IMR-90 (cell line): ENCODE data around the gene L3MBTL3. TPM values are rescaled to one million over a fixed set of nuclear protein-coding genes. Genes with fewer than 3 reads are reported as not detected.

Experiments
- ATAC-seq: fragments of 200-7000 bp; cut with Tn5 transposase; 2 replicates; pipeline ENCODE4 v1.9.1; 2020; ENCODE audit warnings: low read depth, mild to moderate bottlenecking, moderate library complexity
- BruUV-seq: library from RNA; stranded (reverse); fragments of 400-500 nt; replicated peaks from 2 replicates; lab custom pipeline; 2021; lab: Mats Ljungman, UMichigan
- CTCF ChIA-PET: fragments of 300-600 bp; formaldehyde crosslinking; extraction: SDS; loops from one replicate; lab custom pipeline; 2021; ENCODE audit warnings: antibody characterized with exemption; lab: Yijun Ruan, JAX
- POLR2A ChIA-PET: fragments of 300-600 bp; sonication (Branson Sonifier 250); formaldehyde crosslinking; loops from one replicate; lab custom pipeline; 2022; ENCODE audit warnings: antibody characterized with exemption; ENCODE audit not compliant: unreplicated experiment; lab: Charles Lee
- DNase-seq: peaks from one replicate; pipeline ENCODE4 v3.0.0; 2013
- H2AFZ ChIP-seq: replicated peaks from 2 replicates; pipeline ENCODE3; 2013; ENCODE audit warnings: low read length, mild to moderate bottlenecking; ENCODE audit not compliant: poor library complexity
- H2AK5ac ChIP-seq: 2 replicates; pipeline ENCODE4 v1.6.1; 2013; ENCODE audit warnings: low read depth, low read length, inconsistent platforms
- H2AK9ac ChIP-seq: replicated peaks from 2 replicates; pipeline ENCODE3; 2013; ENCODE audit warnings: mild to moderate bottlenecking, low read depth, low read length, moderate library complexity; ENCODE audit not compliant: poor library complexity
- H2BK120ac ChIP-seq: 2 replicates; pipeline ENCODE4 v1.6.1; 2013; ENCODE audit warnings: low read depth, low read length, inconsistent platforms
- H2BK15ac ChIP-seq: 3 replicates; pipeline ENCODE4 v1.6.1; 2013; ENCODE audit warnings: low read depth, low read length, inconsistent platforms
- H2BK20ac ChIP-seq: 2 replicates; pipeline ENCODE4 v1.6.1; 2013; ENCODE audit warnings: low read depth, mild to moderate bottlenecking, inconsistent platforms, low read length, moderate library complexity
- H2BK5ac ChIP-seq: 2 replicates; pipeline ENCODE4 v1.6.1; 2013; ENCODE audit warnings: mild to moderate bottlenecking, low read depth, low read length, inconsistent platforms; ENCODE audit not compliant: poor library complexity, severe bottlenecking
- H3K14ac ChIP-seq: replicated peaks from 2 replicates; pipeline ENCODE4 v1.6.1; 2013; ENCODE audit warnings: low read depth, low read length, inconsistent platforms
- H3K18ac ChIP-seq: 2 replicates; pipeline ENCODE4 v1.6.1; 2013; ENCODE audit warnings: low read depth, low read length, control low read depth
- H3K23ac ChIP-seq: 2 replicates; pipeline ENCODE4 v1.6.1; 2013; ENCODE audit warnings: low read depth, low read length, inconsistent platforms
- H3K27ac ChIP-seq: 2 replicates; pipeline ENCODE4 v1.5.1; 2013; ENCODE audit warnings: mild to moderate bottlenecking, control low read depth, low read length; ENCODE audit not compliant: insufficient read depth
- H3K27me3 ChIP-seq: 2 replicates; pipeline ENCODE4 v1.6.1; 2013; ENCODE audit warnings: low read length; ENCODE audit not compliant: control insufficient read depth, insufficient read depth
- H3K36me3 ChIP-seq: 2 replicates; pipeline ENCODE4 v1.6.1; 2013; ENCODE audit warnings: low read length, mixed read lengths; ENCODE audit not compliant: control insufficient read depth, insufficient read depth
- H3K4ac ChIP-seq: 2 replicates; pipeline ENCODE4 v1.6.1; 2013; ENCODE audit warnings: low read depth, low read length, inconsistent platforms
- H3K4me1 ChIP-seq: 2 replicates; pipeline ENCODE4 v1.6.1; 2013; ENCODE audit warnings: low read length, mixed read lengths; ENCODE audit not compliant: control insufficient read depth, insufficient read depth
- H3K4me2 ChIP-seq: 2 replicates; pipeline ENCODE4 v1.6.1; 2013; ENCODE audit warnings: low read depth, mild to moderate bottlenecking, control low read depth, low read length, moderate library complexity
- H3K4me3 ChIP-seq: 2 replicates; pipeline ENCODE4 v1.5.1; 2013; ENCODE audit warnings: low read depth, mild to moderate bottlenecking, control low read depth, low read length, moderate library complexity; ENCODE audit not compliant: insufficient read depth
- H3K56ac ChIP-seq: 2 replicates; pipeline ENCODE4 v1.6.1; 2013; ENCODE audit warnings: low read length, inconsistent platforms; ENCODE audit not compliant: insufficient read depth; ENCODE audit errors: extremely low read depth
- H3K79me1 ChIP-seq, 2 experiments: 2 replicates each; pipeline ENCODE4 v1.6.1; 2013; ENCODE audit warnings: low read length in 2 of 2, inconsistent platforms in 1 of 2, low read depth in 1 of 2
- H3K9ac ChIP-seq: 2 replicates; pipeline ENCODE4 v1.6.1; 2013; ENCODE audit warnings: low read depth, low read length, control low read depth
- H3K9me1 ChIP-seq: 2 replicates; pipeline ENCODE4 v1.6.1; 2013; ENCODE audit warnings: low read length, inconsistent platforms; ENCODE audit not compliant: insufficient read depth
- H3K9me3 ChIP-seq: 2 replicates; pipeline ENCODE4 v1.6.1; 2013; ENCODE audit warnings: low read length; ENCODE audit not compliant: control insufficient read depth, insufficient read depth
- H4K20me1 ChIP-seq: 2 replicates; pipeline ENCODE4 v1.6.1; 2013; ENCODE audit warnings: low read length, inconsistent platforms; ENCODE audit not compliant: insufficient read depth
- H4K5ac ChIP-seq: 2 replicates; pipeline ENCODE4 v1.6.1; 2013; ENCODE audit warnings: mild to moderate bottlenecking, low read depth, low read length, control low read depth
- H4K8ac ChIP-seq, 2 experiments: 2 replicates each; pipeline ENCODE4 v1.6.1; 2013; ENCODE audit warnings: low read depth in 2 of 2, low read length in 2 of 2, control low read depth in 1 of 2, inconsistent platforms in 1 of 2
- H4K91ac ChIP-seq: 2 replicates; pipeline ENCODE4 v1.6.1; 2013; ENCODE audit warnings: low read depth, low read length, inconsistent platforms; ENCODE audit not compliant: insufficient read depth
- CEBPB ChIP-seq: IDR thresholded peaks from 2 replicates; pipeline ENCODE4 v1.6.1; 2012; ENCODE audit warnings: low read depth, low read length, improper control_type of control experiment
- CHD1 ChIP-seq: IDR thresholded peaks from 2 replicates; pipeline ENCODE4 v1.6.1; 2012; ENCODE audit warnings: low read depth, low read length, improper control_type of control experiment
- MAFK ChIP-seq: IDR thresholded peaks from 2 replicates; pipeline ENCODE4 v1.6.1; 2012; ENCODE audit warnings: low read depth, low read length, improper control_type of control experiment
- MAZ ChIP-seq: IDR thresholded peaks from 2 replicates; pipeline ENCODE4 v1.6.1; 2012; ENCODE audit warnings: low read depth, mild to moderate bottlenecking, low read length, improper control_type of control experiment, moderate library complexity, borderline replicate concordance
- NFE2L2 ChIP-seq: fragments of 150-350 bp; IDR thresholded peaks from 2 replicates; pipeline ENCODE4 v1.6.1; 2016; ENCODE audit warnings: low read depth, mild to moderate bottlenecking, low read length
- SMC3 ChIP-seq: fragments of 150-350 bp; IDR thresholded peaks from 2 replicates; pipeline ENCODE4 v1.6.1; 2016; ENCODE audit warnings: low read depth, mild to moderate bottlenecking, antibody characterized with exemption, low read length, moderate library complexity
- USF2 ChIP-seq: fragments of 150-350 bp; IDR thresholded peaks from 2 replicates; pipeline ENCODE4 v1.6.1; 2017; ENCODE audit warnings: mild to moderate bottlenecking, antibody characterized with exemption, low read length, low read depth
- WGBS, 2 experiments: methylation state at CpG; one replicate each; pipeline versions ENCODE4 v1.1.5 to v1.1.7; 2013; ENCODE audit warnings: missing lambda C conversion rate in 2 of 2; ENCODE audit not compliant: insufficient read length in 1 of 2; ENCODE audit errors: extremely low coverage in 2 of 2; 5-methylcytosine and 5-hydroxymethylcytosine counted together
- dilution Hi-C: fragments of 300-500 bp; cut with HindIII; formaldehyde crosslinking; loops from one replicate; pipeline ENCODE4 v1.14.3; 2018; ENCODE audit warnings: low sequenced_read_pairs; ENCODE audit not compliant: unreplicated experiment
- in situ Hi-C: fragments of 300-500 bp; cut with MboI; formaldehyde crosslinking; loops from 3 replicates; pipeline ENCODE4 v1.14.3; 2019; ENCODE audit warnings: low sequenced_read_pairs, inconsistent platforms, mixed read lengths
- intact Hi-C: fragments of 100-400 bp; cut with micrococcal nuclease; formaldehyde crosslinking; loops from 2 replicates; pipeline ENCODE4 v1.10.0; 2022
- polyA plus RNA-seq, 3 experiments: library from polyadenylated mRNA; depleted of rRNA; stranded (reverse); fragments of >200 nt; gene quantifications; 2 replicates each; pipeline ENCODE4 v1.2.3, GENCODE V29; 2012; ENCODE audit warnings: low replicate concordance in 1 of 3
- total RNA-seq: library from RNA; depleted of rRNA; stranded (reverse); fragments of >200 nt; gene quantifications from 2 replicates; pipeline ENCODE4 v1.2.3, GENCODE V29; 2012
- TF ChIP-seq, protein P1 (sequence below): conservative IDR thresholded peaks from 2 replicates; pipeline ENCODE4 v1.5.1; 2012; ENCODE audit warnings: mild to moderate bottlenecking, low read depth, low read length, improper control_type of control experiment

L3MBTL3 gene
- total and polyA plus RNA-seq, 2 of the 4 experiments (the other 2 are of a cell fraction): 7.2 to 10.9 TPM

GRCh38 chr6:130158056-130158455, 139.7 kb downstream of the L3MBTL3 start:
- DNase-seq (no peak), ATAC-seq (no peak)
- H3K4me3 ChIP-seq: no peak overlapping the region
- H3K56ac ChIP-seq: no peak overlapping the region
- H3K18ac ChIP-seq: no peak overlapping the region
- CTCF ChIA-PET: no interaction called here
- no peak overlapping the region for H3K9ac ChIP-seq
- in situ Hi-C loops: no loop called here
- H3K36me3 ChIP-seq: no peaks in the 10 kb centered on the region
- H2BK15ac ChIP-seq: no peak overlapping the region
- TF ChIP-seq CHD1: no peak
- no peak for TF ChIP-seq USF2
- TF ChIP-seq SMC3: no peak
- TF ChIP-seq MAFK: no peak
- no peak for TF ChIP-seq CEBPB
- TF ChIP-seq, protein P1, sequence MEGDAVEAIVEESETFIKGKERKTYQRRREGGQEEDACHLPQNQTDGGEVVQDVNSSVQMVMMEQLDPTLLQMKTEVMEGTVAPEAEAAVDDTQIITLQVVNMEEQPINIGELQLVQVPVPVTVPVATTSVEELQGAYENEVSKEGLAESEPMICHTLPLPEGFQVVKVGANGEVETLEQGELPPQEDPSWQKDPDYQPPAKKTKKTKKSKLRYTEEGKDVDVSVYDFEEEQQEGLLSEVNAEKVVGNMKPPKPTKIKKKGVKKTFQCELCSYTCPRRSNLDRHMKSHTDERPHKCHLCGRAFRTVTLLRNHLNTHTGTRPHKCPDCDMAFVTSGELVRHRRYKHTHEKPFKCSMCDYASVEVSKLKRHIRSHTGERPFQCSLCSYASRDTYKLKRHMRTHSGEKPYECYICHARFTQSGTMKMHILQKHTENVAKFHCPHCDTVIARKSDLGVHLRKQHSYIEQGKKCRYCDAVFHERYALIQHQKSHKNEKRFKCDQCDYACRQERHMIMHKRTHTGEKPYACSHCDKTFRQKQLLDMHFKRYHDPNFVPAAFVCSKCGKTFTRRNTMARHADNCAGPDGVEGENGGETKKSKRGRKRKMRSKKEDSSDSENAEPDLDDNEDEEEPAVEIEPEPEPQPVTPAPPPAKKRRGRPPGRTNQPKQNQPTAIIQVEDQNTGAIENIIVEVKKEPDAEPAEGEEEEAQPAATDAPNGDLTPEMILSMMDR: no peak
- TF ChIP-seq NFE2L2: no peak
- no peak for TF ChIP-seq MAZ
- H3K9me3 ChIP-seq: peaks cover 8% of the 10 kb centered on the region
- no peak overlapping the region for H2AK5ac ChIP-seq
- H3K4ac ChIP-seq: no peak overlapping the region
- WGBS, 2 experiments: no CpG with 5 or more reads among the region's 2 CpGs
- no peak overlapping the region for H3K14ac ChIP-seq
- no peaks in the 10 kb centered on the region for H3K79me1 ChIP-seq
- no peak overlapping the region for H4K8ac ChIP-seq
- no peaks in the 10 kb centered on the region for H3K9me1 ChIP-seq
- POLR2A ChIA-PET: no interaction called here
- no peak overlapping the region for H2BK5ac ChIP-seq
- H2BK120ac ChIP-seq: no peak overlapping the region
- H3K27me3 ChIP-seq: no peaks in the 10 kb centered on the region
- no peak overlapping the region for H2AK9ac ChIP-seq
- no peaks in the 10 kb centered on the region for H4K20me1 ChIP-seq
- no peak overlapping the region for H3K23ac ChIP-seq
- no peak overlapping the region for H2AFZ ChIP-seq
- dilution Hi-C loops: no loop called here
- no peak overlapping the region for H4K91ac ChIP-seq
- BruUV-seq: no TSS peak
- intact Hi-C loops: no loop called here
- H3K27ac ChIP-seq: no peak overlapping the region
- H2BK20ac ChIP-seq: no peak overlapping the region
- H3K4me1 ChIP-seq: 0 out of 2 replicates have a peak, but pooled peaks cover 1% of the 10 kb centered on the region
- no peak overlapping the region for H4K5ac ChIP-seq
- no peak overlapping the region for H3K4me2 ChIP-seq
